Activated T-helper 1 cell treated with anti-CD3 and anti-CD28 coated beads, Interleukin-12 subunit alpha, Interleukin-12 subunit beta, Interleukin-2, Interleukin-4 antibody, amounts not matched to agents 30 ng/mL and 10 ng/mL and 1 ng/mL, durations not matched to agents 14 hours and 24 hours and 36 hours (primary cell): Measurements from ENCODE around the gene MAML3. TPM values are rescaled to one million over a fixed set of nuclear protein-coding genes. Genes with fewer than 3 reads are reported as not detected.

ENCODE experiments used
- DNase-seq: peaks from one replicate; pipeline ENCODE4 v3.0.0; 2021; ENCODE audit warnings: low spot score
- H3K27ac Mint-ChIP-seq: one replicate; pipeline ENCODE4 v1.8.0; 2021; ENCODE audit warnings: mild to moderate bottlenecking, mixed read lengths
- H3K27me3 Mint-ChIP-seq: one replicate; pipeline ENCODE4 v1.8.0; 2022; ENCODE audit warnings: mild to moderate bottlenecking, moderate library complexity, mixed read lengths; ENCODE audit not compliant: insufficient read depth
- H3K36me3 Mint-ChIP-seq: one replicate; pipeline ENCODE4 v1.8.0; 2021; ENCODE audit warnings: low read depth, mixed read lengths
- H3K4me1 Mint-ChIP-seq: one replicate; pipeline ENCODE4 v1.8.0; 2021; ENCODE audit warnings: low read depth, mixed read lengths
- H3K4me3 Mint-ChIP-seq: one replicate; pipeline ENCODE4 v1.8.0; 2021; ENCODE audit warnings: mild to moderate bottlenecking, moderate library complexity, mixed read lengths
- H3K9me3 Mint-ChIP-seq: one replicate; pipeline ENCODE4 v1.8.0; 2021; ENCODE audit warnings: mixed read lengths
- intact Hi-C: fragments of 100-400 bp; cut with micrococcal nuclease; formaldehyde crosslinking; loops from one replicate; pipeline ENCODE4 v1.15.1; 2024
- total RNA-seq: library from RNA; stranded (reverse); gene quantifications from 2 replicates; pipeline ENCODE4 v1.2.3, GENCODE V29; 2022

Gene MAML3
- total RNA-seq, 1 donor from 2014 or later: 0.47 TPM

GRCh38 chr4:139728146-139728545 lies 425.8 kb downstream of the MAML3 start:
- Mint-ChIP-seq H3K4me3 (no peak overlapping the region), H3K4me1 (no peaks in the 10 kb centered on the region)
- intact Hi-C loops: no loop called here

GRCh38 chr4:139726615-139727014 lies 427.4 kb downstream of the MAML3 start:
- no peak overlapping the region for H3K27ac Mint-ChIP-seq
- no peak overlapping the region for H3K4me3 Mint-ChIP-seq
- no peak for DNase-seq
- intact Hi-C loops: no loop called here
- H3K27me3 Mint-ChIP-seq: no peaks in the 10 kb centered on the region
- H3K9me3 Mint-ChIP-seq: no peaks in the 10 kb centered on the region
- H3K4me1 Mint-ChIP-seq: no peaks in the 10 kb centered on the region
- no peaks in the 10 kb centered on the region for H3K36me3 Mint-ChIP-seq

More at GRCh38 chr4:139728146-139728545, 425.8 kb downstream of the MAML3 start:
- no peaks in the 10 kb centered on the region for H3K9me3 Mint-ChIP-seq
- peaks cover 6% of the 10 kb centered on the region for H3K27me3 Mint-ChIP-seq
- DNase-seq: no peak
- no peak overlapping the region for H3K27ac Mint-ChIP-seq
- no peaks in the 10 kb centered on the region for H3K36me3 Mint-ChIP-seq

- Mint-ChIP-seq H3K36me3 (no peaks in the 10 kb centered on the region), H3K4me3 (no peak overlapping the region), H3K27me3 (no peaks in the 10 kb centered on the region), H3K4me1 (no peaks in the 10 kb centered on the region), H3K27ac (no peak overlapping the region), H3K9me3 (no peaks in the 10 kb centered on the region)
- no peak for DNase-seq
- intact Hi-C loops: no loop called here
Observed at GRCh38 chr4:139725236-139725635, 428.7 kb downstream of the MAML3 start.

- no peaks in the 10 kb centered on the region for H3K9me3 Mint-ChIP-seq
- no peaks in the 10 kb centered on the region for H3K27me3 Mint-ChIP-seq
- no peak overlapping the region for H3K4me3 Mint-ChIP-seq
- no peaks in the 10 kb centered on the region for H3K4me1 Mint-ChIP-seq
- DNase-seq: no peak
- H3K27ac Mint-ChIP-seq: no peak overlapping the region
- intact Hi-C loops: no loop called here
- no peaks in the 10 kb centered on the region for H3K36me3 Mint-ChIP-seq
Observed at GRCh38 chr4:139721789-139722188, 432.2 kb downstream of the MAML3 start.

- Mint-ChIP-seq H3K27me3 (no peaks in the 10 kb centered on the region), H3K9me3 (no peaks in the 10 kb centered on the region), H3K4me3 (no peak overlapping the region), H3K27ac (no peak overlapping the region), H3K36me3 (no peaks in the 10 kb centered on the region), H3K4me1 (no peaks in the 10 kb centered on the region)
- no peak for DNase-seq
- intact Hi-C loops: no loop called here
Observed at GRCh38 chr4:139720806-139721205, 433.2 kb downstream of the MAML3 start.

- Mint-ChIP-seq H3K4me3 (no peak overlapping the region), H3K9me3 (no peaks in the 10 kb centered on the region), H3K27ac (no peak overlapping the region), H3K36me3 (no peaks in the 10 kb centered on the region), H3K4me1 (no peaks in the 10 kb centered on the region), H3K27me3 (no peaks in the 10 kb centered on the region)
- no peak for DNase-seq
- intact Hi-C loops: no loop called here
Observed at GRCh38 chr4:139719381-139720101, 434.4 kb downstream of the MAML3 start.

- no peaks in the 10 kb centered on the region for H3K4me1 Mint-ChIP-seq
- H3K36me3 Mint-ChIP-seq: no peaks in the 10 kb centered on the region
- H3K27ac Mint-ChIP-seq: no peak overlapping the region
- H3K4me3 Mint-ChIP-seq: no peak overlapping the region
- no peaks in the 10 kb centered on the region for H3K9me3 Mint-ChIP-seq
- no peaks in the 10 kb centered on the region for H3K27me3 Mint-ChIP-seq
- intact Hi-C loops: no loop called here
- no peak for DNase-seq
Observed at GRCh38 chr4:139718833-139719232, 435.2 kb downstream of the MAML3 start.

GRCh38 chr4:139718358-139718757 lies 435.6 kb downstream of the MAML3 start:
- intact Hi-C loops: no loop called here
- Mint-ChIP-seq H3K27me3 (no peaks in the 10 kb centered on the region), H3K27ac (no peak overlapping the region), H3K4me1 (no peaks in the 10 kb centered on the region), H3K4me3 (no peak overlapping the region), H3K9me3 (no peaks in the 10 kb centered on the region), H3K36me3 (no peaks in the 10 kb centered on the region)
- DNase-seq: no peak

GRCh38 chr4:139715746-139716391 lies 438.1 kb downstream of the MAML3 start:
- Mint-ChIP-seq H3K4me3 (no peak overlapping the region), H3K27me3 (no peaks in the 10 kb centered on the region), H3K9me3 (no peaks in the 10 kb centered on the region), H3K27ac (no peak overlapping the region), H3K4me1 (no peaks in the 10 kb centered on the region), H3K36me3 (no peaks in the 10 kb centered on the region)
- no peak for DNase-seq
- intact Hi-C loops: no loop called here

GRCh38 chr4:139712882-139713281 lies 441.1 kb downstream of the MAML3 start:
- Mint-ChIP-seq H3K4me3 (no peak overlapping the region), H3K27me3 (no peaks in the 10 kb centered on the region), H3K36me3 (peaks cover 9% of the 10 kb centered on the region), H3K27ac (no peak overlapping the region), H3K9me3 (no peaks in the 10 kb centered on the region), H3K4me1 (peaks cover 6% of the 10 kb centered on the region)
- intact Hi-C loops: no loop called here
- DNase-seq: no peak

- intact Hi-C loops: no loop called here
- H3K9me3 Mint-ChIP-seq: peaks cover 3% of the 10 kb centered on the region
- H3K4me1 Mint-ChIP-seq: peaks cover 6% of the 10 kb centered on the region
- H3K27me3 Mint-ChIP-seq: no peaks in the 10 kb centered on the region
- peaks cover 13% of the 10 kb centered on the region for H3K36me3 Mint-ChIP-seq
- no peak overlapping the region for H3K4me3 Mint-ChIP-seq
- H3K27ac Mint-ChIP-seq: no peak overlapping the region
- DNase-seq: no peak
Observed at GRCh38 chr4:139711461-139711860, 442.5 kb downstream of the MAML3 start.

- intact Hi-C loops: no loop called here
- Mint-ChIP-seq H3K27me3 (no peaks in the 10 kb centered on the region), H3K4me1 (peaks cover 6% of the 10 kb centered on the region), H3K4me3 (no peak overlapping the region), H3K9me3 (peaks cover 6% of the 10 kb centered on the region), H3K27ac (no peak overlapping the region), H3K36me3 (peaks cover 24% of the 10 kb centered on the region)
- no peak for DNase-seq
Observed at GRCh38 chr4:139710073-139710472, 443.9 kb downstream of the MAML3 start.

GRCh38 chr4:139709660-139710059 lies 444.3 kb downstream of the MAML3 start:
- DNase-seq: no peak
- H3K4me1 Mint-ChIP-seq: peaks cover 6% of the 10 kb centered on the region
- no peak overlapping the region for H3K4me3 Mint-ChIP-seq
- peaks cover 6% of the 10 kb centered on the region for H3K9me3 Mint-ChIP-seq
- H3K36me3 Mint-ChIP-seq: peaks cover 24% of the 10 kb centered on the region
- H3K27ac Mint-ChIP-seq: no peak overlapping the region
- intact Hi-C loops: loop anchor here (10.0 kb wide), 1 partner anchor 105 kb away; no protein-coding TSS in a partner anchor
- no peaks in the 10 kb centered on the region for H3K27me3 Mint-ChIP-seq
